Activated CD8-positive, alpha-beta memory T cell treated with anti-CD3 and anti-CD28 coated beads, Interleukin-2, amount 50 U/mL, for 48 hours (primary cell): ENCODE results near the gene CSNK1G3.

Experiments
- DNase-seq: peaks from one replicate; pipeline ENCODE4 v3.0.0-alpha.2; 2020

CSNK1G3 gene

DNA sequence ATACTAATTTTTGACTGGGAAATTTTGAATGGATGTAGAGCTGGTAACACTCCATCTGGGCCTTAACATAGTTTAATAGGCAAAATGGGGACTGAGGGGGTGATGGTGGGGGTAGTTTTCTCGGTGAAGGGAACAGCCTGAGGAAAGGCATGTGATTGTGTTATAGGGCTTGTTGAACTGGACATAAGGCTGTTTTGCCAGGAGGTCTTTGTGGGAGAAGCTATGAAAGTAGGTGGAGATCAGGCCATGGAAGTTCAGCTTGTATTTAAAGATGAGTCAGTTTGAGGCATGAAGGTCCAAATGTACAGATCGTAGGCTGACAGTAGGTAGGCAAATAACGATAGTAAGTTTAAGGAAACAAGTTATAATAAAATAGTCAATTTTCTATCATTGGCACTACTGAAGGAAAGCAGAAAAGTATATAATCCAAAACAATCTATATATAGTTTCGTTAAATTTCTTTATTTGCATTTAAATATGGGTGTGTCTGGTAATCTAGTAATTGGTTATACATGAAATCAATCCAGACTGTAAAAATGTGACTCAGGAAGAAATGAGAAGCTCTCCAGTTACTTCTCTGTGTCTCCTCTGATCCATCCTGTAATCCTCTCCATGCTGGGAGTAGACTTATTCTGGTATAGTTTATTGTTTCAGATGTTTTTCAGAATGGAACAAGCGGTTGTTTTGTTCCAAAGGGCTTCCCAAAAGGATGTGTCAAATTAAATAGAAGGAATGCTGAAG is 2.8 kb downstream of the CSNK1G3 start:
- no peak for DNase-seq

DNA sequence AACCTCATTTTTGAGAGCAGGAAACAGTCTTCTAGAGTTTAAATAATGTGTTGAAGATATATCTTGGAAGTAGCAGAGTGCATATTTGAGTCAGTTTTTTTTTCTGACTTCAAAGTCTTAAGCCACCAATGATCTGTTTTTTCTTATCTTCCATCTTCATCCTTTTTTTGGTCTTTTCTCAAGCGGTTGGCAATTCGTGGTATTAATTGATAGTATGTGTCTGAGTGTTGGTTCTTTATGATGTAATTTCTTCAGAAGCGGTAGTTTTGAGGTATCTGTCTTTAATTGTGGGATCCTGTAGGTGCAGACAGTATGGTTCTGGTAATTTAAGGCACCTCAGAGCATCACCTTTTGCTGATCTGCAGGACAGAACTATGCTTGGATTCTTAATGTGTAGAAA is 3.9 kb downstream of the CSNK1G3 start:
- no peak for DNase-seq

DNA sequence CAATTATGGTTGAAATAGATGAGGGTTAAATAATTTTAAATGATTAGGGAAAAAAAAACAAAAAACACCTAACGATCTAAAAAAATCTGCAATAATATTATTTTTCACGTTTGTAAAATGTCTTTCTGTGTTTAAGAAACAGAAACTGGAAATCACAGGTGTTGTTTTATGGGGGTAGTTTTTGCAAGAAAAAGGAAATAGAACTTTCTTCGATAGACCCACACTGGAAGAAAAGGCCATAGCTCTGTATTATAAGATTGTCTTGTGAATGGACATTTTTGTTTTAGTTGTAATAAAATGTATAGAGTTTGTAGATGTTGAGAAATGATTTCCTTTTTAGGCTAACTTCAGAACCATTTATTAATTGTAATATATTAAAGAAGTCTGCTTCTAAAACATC is 5.5 kb downstream of the CSNK1G3 start:
- DNase-seq: no peak

DNA sequence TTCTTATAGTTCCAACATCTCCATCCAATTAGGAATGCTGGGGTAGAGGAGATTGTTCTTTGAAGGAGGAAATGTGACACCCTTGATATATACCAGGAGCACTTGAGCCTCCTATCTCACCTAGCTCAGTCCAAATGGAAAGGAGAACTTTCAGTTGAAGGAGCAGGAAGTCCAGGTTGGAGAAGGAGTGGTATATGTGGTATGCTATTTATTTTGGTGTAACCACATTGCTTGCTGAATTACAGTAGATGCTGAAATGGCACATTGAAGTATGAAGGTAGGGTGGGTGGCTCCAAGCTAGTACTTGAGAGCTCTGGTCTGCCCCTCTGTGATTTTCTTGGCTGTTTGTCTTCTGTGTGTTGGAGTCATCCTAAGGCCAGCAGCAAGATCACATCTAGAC is 6.1 kb downstream of the CSNK1G3 start:
- DNase-seq: no peak

DNA sequence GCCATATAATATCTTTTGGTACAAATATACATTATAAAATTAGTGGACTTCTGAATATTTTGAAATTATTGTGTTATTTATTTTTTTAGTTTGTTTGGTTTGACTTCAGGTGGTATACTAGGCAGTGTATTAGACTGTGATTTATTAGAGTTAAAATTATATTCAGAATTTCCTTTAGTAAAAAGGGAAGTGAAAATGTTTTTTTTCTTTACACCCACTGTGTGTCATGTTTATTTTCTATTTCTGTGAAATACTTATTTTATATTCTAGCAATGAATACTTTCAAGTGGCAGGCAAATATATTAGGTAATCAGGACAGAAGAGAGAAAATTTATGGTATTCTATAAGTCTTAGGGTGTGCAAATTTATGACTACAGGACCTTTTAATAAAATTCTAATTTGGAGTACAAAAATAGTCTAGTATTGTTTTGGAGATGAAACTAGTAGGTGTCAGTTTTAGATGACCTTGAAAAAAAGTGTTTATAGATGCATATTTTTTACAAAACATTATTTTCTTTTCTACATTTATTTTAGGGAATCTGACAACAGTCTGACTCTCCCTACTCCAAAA is 8.8 kb downstream of the CSNK1G3 start:
- no peak for DNase-seq

DNA sequence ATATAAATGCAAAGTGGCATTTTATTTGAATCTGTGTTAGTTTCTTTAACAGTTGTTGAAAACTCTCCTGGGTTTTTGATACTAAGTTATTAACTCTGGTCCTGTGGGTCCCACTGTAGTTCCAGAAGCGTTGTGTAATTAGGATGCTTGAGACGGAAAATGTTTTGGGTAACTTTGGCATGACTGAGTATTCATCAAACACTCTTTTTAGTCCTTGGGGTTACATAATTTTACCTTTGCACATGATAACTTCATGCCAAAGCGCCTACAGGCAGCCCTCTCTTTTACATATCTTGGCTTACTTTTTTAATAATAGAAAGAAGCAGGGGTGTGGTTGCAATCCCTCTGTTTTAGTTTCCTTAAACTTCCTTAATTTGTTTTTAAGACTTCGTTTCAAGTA is 12.2 kb downstream of the CSNK1G3 start:
- no peak for DNase-seq

DNA sequence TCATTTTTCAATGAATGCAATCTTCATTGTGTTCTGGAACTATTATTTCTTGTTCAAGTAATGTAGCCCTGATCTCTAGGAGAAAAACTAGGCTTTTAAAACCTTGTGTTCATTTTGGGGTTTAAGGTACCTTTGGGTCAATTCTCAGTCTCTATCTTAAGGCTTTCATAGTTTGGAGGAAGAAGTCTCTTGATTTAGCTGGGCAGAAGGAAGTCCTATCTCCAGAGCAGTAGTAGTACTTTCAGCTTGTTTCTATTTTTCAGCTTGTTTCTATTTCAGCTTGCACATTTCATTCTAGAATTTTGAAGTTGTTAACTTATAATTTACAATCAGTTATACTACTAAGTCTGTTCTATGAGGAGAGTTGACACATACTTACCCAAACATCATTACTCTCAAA is 15.2 kb downstream of the CSNK1G3 start:
- no peak for DNase-seq

DNA sequence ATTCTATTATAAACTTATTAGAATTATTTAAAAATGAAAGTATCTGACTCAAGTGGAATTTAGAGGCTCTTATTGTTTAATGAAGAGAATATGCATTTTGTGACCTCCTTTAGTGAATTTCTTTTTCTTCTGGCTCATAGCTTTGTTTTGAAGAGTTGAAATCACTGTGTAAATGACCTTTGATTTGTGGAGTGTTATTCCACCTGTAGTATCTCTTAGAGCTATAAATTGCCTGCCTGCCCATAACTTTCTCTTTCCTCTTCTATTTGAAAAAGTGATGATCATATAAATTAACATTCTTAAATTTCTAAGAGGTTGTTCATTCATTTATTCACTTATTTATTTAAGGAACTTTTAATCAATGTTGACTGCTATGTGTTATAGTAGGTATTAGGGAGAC is 16.1 kb downstream of the CSNK1G3 start:
- no peak for DNase-seq

DNA sequence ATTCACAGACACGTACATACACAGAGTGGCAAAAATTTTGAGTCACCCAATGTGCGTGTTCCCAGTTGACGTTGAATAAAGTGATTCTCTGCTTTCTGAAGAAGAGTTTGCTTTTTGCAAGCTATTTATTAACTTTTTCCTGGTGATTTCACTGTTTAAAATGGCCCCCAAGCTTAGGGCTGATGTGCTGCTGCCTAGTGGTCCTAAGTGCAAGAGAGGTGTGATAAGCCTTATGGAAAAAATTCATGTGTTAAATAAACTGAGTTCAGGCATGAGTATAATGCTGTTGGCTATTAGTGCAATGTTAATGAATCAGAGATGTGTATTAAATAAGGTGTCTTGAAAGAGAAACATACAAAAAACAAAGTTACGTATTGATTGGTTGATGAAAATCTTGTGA is 16.9 kb downstream of the CSNK1G3 start:
- no peak for DNase-seq

DNA sequence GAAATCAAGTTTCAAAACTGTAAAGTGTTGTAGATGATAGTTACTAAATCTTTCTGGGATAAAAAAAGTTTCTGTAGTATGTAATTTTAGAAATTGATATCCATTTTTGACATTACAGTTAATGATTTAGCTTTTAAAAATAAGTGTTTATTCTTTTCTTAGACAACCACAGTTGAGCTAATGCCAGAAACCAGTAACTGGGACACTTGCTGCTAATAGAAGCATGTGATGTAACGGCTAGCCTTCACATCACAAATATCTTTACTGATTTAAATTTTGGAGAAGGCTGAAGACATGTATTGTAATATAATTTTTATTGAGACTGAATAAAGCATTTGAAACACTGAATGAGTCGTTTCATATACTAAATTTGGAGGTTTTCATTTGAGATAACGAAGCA is 18.8 kb downstream of the CSNK1G3 start:
- DNase-seq: no peak

DNA sequence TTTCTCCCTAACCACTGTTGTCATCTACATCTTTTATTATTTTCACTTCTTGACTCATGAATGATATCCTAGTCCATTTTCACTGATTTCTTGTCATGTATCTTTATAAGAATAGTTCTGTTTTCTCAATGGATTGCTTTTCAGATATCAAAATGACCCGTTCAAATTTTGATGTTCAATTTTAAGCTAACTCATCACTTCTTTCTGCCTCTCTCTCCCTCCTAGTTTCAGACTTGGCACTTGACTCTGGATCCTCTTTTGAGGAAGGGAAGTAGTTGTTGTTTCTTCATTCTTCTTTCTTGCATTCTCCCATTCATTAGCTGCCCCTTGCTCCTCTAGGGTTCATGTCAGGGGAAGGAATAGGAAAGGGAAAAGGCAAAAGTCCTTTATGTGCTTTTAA is 23.7 kb downstream of the CSNK1G3 start:
- DNase-seq: no peak

DNA sequence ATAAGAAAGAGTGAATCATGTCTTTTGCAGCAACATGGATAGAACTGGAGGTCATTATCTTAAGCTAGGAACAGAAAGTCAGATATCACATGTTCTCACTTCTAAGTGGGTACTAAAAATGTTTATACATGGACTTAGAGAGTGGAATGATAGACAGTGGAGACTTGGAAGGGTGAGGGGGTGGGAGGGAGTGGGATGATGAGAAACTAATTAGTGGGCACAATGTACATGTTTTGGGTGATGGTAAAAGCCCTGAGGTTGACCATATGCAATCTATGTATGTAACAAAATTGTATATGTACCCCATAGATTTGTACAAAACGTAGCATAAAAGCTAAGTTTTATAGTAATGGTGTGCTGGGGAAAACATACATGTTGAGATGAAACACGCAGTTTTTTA is 25.3 kb downstream of the CSNK1G3 start:
- no peak for DNase-seq

DNA sequence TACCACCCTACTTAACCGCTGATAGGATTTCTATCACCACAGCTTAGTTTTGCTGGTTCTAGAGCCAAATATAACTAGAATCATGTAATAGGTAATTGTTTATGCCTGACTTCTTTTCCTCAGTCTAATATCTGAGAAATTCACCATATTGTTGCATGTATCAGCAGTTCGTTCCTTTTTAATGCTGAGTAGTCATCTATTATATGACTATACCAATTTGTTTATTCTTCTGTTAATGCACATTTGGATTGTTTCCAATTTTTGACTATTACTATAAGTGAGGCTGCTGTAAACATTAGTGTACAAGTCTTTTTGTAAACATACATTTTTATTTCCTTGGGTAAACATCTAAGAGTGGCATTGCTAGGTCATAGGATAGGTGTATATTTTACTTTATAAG is 25.9 kb downstream of the CSNK1G3 start:
- DNase-seq: no peak

DNA sequence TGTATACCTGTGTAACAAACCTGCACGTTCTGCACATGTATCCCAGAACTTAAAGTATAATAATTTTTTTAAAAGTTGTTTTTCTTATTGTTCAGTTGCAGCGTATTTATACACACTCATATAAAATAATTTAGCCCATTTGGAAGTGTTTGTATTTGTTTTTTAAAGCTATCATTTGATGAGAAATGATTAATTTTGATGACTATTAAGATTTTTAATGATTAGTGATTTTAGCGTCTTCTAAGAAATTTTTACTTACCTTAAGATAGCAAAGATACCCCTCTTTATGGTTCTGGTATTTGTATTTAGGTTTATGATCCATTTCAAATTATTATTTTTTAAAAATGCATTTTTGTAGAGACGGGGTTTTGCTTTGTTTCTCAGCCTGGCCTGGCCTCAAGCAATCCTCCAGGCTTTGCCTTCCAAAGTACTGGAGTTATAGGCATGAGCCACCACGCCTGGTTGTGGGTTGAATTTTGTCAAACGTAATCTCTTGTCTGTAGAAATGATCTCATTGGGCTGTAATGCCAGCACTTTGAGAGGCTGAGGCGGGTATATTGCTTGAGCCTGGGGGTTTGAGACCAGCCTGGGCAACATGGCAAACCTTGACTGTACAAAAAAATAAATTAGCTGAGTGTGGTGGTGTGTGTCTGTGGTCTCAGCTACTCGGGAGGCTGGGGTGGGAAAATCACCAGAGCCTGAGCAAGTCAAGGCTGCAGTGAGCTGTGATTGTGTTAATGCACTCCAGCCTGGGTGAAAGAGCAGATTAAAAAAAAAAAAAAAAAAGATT is 26.9 kb downstream of the CSNK1G3 start:
- DNase-seq: no peak

DNA sequence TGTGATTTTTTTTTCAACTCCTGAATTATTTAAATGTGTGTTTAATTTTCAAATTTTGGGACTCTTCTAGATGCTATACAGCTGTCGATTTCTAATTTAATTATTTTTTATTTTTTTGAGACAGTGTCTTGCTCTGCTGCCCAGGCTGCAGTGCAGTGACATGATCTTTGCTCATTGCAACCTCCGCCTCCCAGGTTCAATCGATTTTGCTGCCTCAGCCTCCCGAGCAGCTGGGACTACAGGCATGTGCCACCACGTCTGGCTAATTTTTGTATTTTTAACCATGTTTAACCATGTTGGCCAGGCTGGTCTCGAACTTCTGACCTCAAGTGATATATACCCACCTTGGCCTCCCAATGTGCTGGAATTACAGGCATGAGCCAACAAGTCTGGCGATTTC is 28.6 kb downstream of the CSNK1G3 start:
- no peak for DNase-seq

DNA sequence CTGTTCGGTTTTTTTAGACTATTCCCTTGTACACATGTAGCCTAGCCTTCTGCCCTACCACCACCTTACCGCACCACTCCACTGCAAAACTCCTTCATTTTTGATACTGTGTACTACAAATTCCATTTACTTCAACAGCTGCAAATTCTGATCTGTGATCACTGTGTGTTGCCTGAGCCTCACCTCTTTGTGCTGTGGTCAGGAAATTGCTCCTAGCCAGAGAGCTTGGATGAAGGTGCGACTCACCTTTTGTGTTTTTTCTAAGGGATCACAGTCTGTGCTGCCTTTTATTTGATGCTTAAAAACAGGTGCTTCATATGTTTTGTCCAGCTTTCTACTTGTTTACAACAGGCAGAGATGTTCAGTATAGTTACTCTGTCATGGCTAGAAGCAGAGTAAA is 31.5 kb downstream of the CSNK1G3 start:
- no peak for DNase-seq

DNA sequence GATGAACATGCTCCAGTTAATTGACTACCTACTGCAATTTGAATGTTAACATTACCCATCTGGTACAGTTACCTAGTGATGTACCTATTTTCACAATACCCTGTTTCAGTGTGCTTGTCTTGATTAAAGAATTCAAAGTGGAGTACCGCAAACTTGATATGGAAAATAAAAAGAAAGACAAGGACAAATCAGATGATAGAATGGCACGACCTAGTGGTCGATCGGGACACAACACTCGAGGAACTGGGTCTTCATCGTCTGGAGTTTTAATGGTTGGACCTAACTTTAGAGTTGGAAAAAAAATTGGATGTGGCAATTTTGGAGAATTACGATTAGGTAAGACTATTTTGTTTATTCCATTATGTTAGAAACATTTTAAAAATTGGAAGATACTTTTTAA is 33.5 kb downstream of the CSNK1G3 start:
- DNase-seq: no peak

DNA sequence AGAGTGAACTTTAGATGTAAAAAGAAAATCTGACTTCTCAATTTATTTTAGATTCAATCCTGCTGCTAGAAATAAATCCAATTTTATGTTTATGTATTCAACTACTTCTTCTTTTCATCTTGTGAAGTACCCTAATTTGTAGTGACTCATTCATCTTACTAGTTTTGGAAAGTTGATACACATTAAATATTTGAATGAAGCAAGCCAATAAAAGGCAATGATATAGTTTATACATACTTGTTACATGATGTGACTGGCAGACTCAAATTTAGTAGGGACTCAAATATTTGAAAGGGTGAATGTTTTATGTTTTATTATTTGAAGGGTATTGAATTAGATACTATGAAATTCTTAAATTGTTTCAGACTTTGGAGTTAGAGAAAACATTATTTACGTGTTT is 34.7 kb downstream of the CSNK1G3 start:
- DNase-seq: no peak

DNA sequence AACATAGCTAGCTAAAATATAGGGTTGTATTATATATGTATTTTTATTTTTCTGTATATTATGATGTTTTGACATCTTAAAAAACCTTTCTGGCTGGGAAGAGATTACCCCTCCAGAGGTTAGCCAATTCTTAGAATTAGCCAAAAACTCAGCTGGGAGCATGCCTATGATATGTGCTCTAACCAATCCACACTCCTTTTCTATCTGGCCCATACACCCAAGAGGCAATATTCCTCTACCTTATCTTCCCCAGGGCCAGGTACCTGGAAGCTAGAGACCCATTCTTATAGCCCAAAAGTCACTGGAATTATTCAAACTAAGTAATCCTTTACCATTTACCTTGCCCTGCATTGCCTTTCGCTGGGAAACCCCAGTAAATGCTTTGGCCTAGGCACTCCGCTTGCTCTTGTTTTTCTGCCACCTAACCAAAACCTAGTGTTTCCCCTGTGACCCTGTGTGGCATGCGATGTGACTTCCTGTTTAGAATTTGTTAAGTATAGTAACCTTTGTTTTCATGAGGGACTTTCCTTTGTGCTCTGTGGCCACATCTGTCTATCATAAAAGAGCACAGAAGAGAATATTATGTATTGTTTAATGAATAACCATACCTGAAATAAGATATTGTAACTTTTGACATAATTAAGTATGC is 37.4 kb downstream of the CSNK1G3 start:
- DNase-seq: no peak

DNA sequence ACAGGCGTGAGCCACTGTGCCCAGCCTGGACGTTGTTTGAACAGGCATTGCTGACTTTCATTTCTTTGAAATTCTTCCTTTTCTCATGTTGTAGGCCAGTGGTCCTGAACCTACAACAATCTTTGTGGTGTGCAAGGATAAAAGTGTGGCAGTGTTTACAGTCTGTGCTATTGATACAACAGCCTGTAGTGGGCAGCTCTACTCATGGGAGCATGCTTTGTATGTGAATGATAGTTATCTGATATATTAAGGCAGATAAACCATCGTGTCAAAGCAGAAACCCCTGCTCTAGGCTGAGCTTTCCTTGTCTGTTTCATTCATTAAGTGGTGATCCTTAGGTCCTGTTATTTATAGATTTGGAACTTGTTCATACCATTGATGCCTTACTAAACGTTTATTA is 42.6 kb downstream of the CSNK1G3 start:
- no peak for DNase-seq

DNA sequence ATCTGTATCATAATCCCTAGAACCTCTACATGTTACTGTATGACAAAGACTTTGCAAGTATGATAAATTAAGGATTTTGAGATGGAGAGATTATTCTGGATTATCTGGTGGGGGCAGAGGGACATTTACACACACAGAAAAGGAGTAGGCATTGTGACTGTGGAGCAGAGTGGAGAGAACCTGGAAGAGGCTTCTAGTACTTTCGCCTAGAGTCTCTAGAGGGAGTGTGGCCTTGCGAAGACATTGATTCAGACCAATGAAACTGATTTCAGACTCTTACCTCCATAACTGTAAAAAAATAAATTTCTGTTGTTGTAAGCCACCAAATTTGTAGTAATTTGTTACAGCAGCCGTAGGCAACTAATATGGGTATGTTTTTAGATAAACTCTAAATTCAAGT is 45.9 kb downstream of the CSNK1G3 start:
- DNase-seq: no peak

DNA sequence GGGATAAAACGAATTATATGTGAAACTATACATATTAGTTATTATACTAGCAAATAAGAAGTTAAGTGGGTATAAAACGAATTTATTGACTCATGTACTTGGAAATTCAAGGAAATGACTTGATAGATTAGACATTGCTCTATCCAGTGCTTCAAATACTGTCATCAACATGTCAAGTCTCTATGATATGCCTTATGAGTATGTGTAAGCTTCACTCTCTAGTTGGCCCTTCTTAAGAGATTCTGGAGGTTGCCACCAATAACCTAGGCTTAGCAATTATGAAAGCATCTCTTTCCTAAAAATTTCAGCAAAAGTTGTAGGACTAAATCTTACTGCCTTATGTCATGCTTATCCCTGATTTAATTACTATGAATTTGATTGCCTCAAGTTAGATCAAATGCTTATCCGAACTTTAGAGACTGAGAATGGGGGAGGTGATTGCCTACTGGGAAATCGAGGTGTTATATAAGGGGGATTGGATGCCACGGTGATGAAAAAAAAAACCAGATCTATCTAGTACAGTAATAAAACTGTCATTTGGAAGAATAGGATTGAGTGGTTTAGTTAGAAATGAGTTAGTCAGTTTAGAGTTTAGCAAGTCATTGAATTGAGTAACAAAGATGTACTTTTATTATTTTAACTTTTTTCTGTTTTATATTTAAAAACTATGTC is 46.9 kb downstream of the CSNK1G3 start:
- DNase-seq: no peak

DNA sequence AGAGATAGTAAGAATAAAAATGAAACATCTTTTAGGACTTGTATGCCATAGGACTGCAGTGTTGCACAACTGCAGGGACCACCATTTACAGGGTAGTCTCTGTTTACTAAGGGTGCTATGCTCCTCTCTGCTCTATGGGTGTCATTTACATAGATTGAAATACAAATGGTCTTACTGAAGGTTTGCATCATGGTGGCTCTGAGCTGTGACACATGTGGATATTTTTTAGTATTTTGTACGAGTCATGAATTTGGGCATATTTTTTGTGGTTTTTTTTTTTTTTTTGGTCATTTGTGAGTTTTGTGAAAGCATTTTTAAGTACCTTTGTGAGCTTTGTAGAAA is 47.4 kb downstream of the CSNK1G3 start:
- no peak for DNase-seq
